ENCODE data around the gene SEC22B.
"Not testable (repeated sequence)": the region's sequence is repeated elsewhere in the genome, so short reads cannot be mapped to it uniquely, and the experiment has no call there.

Gene SEC22B

DNA sequence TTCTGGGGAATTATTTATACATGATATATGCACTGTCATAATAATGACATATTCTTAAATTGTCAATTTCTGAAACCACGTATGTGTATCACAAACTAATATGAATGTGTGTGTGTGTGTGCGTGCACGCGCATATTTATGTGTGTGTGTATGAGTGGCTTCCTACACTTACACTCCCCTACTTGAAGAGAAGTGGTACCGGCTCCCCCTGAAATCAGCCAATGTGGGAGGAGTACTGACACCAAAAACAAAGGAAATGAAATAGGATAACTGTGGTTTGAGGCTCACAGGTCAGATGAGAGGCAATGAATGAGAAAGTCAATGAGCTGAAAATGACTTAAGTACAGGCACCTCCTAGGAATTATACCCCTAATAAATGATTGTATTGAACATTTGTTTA lies 64.1 kb downstream of the SEC22B start:
- not testable (repeated sequence) for DNase-seq

DNA sequence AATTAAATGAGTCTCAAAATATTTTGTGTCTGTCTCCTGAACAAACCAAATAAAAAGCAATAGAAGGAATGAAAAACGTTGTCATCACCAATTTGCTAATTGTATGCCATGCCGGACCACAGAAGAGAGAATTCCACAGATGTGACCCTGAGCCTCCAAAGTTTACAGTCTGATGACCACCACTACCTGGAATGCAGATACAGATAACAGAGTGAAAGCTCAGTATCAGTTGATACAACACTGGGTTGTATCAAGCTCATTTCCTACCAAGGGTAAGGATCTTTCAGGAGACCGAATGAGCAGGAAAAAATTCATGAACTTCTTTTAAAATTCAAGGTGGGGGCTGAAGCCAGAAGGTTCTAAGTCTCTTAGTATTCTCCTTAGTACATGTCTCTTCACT lies 64.5 kb downstream of the SEC22B start:
- DNase-seq, result not testable (repeated sequence)

DNA sequence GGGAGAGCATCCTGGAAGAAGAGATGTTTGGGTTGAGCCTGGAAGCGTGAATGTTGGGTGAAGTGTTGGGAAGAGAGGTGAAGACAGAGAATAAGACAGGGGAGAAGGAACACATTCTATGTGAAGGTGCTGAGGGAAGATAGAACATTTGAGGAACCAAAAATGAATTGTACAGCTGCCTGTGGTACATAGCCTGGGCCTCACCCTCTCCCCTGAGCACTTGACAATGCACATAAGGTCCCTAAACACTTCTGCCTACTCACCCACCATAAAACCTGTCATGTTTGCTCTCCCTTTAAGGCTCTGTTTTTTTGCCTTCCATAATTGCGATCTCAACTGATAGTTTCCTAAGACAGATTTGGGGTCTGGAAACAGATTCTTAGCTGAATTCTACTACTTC lies 65.3 kb downstream of the SEC22B start:
- DNase-seq, result not testable (repeated sequence)

DNA sequence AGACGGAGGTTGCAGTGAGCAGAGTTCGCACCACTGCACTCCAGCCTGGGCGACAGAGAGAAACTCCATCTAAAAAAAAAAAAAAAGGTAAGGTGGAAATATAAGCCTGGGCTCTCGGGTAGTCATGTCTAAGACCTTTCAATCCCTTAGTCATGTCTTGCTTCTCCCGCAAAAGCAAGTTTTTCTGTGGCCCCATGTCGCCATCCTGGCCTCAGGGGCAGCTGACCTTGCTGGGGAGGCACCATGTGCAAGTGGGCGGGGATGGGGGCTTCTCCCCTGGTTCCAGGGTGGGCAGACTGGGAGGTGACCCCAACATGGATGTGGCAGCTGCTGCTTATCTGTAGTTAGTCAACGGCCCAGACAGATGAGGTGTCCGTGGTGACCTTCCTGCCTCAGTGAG lies 66.7 kb downstream of the SEC22B start:
- DNase-seq, result not testable (repeated sequence)

DNA sequence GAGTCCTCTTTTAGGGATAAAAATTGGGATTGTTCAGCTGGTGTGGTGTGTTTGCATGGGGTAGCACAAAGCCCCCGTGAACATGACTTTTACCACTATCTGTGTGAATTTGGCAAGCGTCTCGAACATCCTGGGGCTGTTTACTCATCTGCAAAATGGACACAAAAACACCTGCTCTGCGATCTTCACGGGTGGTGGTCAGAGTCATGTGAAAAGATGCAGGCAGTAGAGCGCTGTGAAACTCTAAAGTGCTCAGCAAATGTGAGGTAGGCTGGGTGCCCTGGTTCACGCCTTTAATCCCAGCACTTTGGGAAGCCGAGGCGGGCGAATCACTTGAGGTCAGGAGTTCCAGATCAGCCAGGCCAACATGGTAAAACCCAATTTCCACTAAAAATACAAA lies 67.1 kb downstream of the SEC22B start:
- not testable (repeated sequence) for DNase-seq

DNA sequence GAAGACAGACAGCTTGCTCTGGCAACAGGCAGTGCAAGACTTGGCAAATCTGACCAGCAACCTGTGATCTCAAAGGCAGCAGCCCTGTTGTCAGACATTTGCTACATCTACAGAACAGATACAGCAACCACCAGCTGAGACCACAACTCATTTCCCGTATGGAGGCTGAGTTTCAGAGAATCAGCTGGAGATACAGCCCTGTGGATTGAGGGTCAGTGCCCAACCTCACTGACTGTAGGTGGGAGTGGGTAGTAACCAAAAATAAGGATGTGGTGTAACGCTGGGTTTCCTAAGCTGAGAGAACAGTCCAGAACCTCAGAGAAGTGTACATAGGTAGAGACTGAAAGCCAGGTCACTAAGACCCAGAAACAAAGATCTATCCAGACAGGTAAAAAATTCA lies 71.0 kb downstream of the SEC22B start:
- DNase-seq, result not testable (repeated sequence)

DNA sequence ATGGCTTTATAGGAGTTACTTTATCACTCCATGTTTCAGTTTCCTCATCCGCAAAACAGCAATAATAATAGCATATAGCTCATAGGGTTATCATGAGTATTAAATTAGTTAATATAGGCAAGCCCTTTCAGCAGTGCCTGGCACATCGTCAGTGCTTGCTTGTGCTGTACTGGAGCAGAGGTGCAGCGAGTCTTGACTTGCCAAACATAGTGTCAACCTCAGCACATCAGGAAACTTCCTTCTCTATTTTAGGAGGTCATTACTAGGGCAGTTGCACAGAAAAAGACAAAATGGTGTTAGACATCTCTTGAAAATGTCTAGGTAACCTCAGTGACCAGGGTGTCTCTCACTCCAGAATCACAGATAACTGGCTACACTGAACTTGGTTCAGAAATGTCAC lies 72.6 kb downstream of the SEC22B start:
- DNase-seq, result not testable (repeated sequence)

DNA sequence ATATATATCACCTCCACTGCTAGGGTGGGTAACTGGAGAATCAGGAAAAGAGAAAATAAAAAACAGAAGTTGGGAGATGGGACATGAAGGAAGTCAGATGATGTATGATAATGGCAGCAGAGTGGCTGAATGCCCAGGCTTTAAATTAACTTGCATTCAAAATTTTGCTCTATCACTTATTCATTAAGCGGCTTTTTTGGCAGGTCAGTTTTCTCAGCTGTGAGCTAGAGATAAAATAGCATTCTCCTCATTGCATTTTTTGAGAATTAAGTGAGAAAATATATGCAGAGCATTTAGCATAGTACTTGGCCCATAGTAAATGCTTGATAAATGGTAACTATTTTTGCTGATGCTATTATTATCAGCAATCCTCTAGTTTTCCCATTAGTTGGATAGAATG lies 74.7 kb downstream of the SEC22B start:
- DNase-seq, result not testable (repeated sequence)

Data from NCI-H2029 (cell line).